22Rv1 (cell line): ENCODE results near the gene CSNK1D.
A peak's percentile ranks its signal among the peaks of the same experiment; 100 is the strongest.

Experiments
- CTCF ChIP-seq: fragments of 450-650 bp; IDR thresholded peaks from 2 replicates; pipeline ENCODE4 v1.5.1; 2017; ENCODE audit warnings: mild to moderate bottlenecking
- ZFX ChIP-seq: fragments of 450-650 bp; IDR thresholded peaks from 2 replicates; pipeline ENCODE4 v1.6.1; 2017; ENCODE audit warnings: antibody characterized with exemption, borderline replicate concordance

GRCh38 chr17:82205720-82206508 is 67.6 kb downstream of the CSNK1D start:
- TF ChIP-seq CTCF (peak; percentile 93), ZFX (no peak)
